ENCODE results near the gene BMPR1A. TPM values are rescaled to one million over a fixed set of nuclear protein-coding genes. Genes with fewer than 3 reads are reported as not detected.

BMPR1A gene
- total RNA-seq, 1 donor from 2014 or later: 20.8 TPM

- Mint-ChIP-seq H3K4me3 (ENCODE audit: unreplicated experiment) (no peak overlapping the region), H3K4me1 (ENCODE audit: unreplicated experiment) (peaks cover 3% of the 10 kb centered on the region), H3K27ac (ENCODE audit: unreplicated experiment) (no peak overlapping the region), H3K9me3 (ENCODE audit: unreplicated experiment) (no peaks in the 10 kb centered on the region), H3K27me3 (ENCODE audit: unreplicated experiment) (peaks cover 3% of the 10 kb centered on the region), H3K36me3 (ENCODE audit: low read depth, unreplicated experiment) (no peaks in the 10 kb centered on the region)
- TF ChIP-seq, protein P1, sequence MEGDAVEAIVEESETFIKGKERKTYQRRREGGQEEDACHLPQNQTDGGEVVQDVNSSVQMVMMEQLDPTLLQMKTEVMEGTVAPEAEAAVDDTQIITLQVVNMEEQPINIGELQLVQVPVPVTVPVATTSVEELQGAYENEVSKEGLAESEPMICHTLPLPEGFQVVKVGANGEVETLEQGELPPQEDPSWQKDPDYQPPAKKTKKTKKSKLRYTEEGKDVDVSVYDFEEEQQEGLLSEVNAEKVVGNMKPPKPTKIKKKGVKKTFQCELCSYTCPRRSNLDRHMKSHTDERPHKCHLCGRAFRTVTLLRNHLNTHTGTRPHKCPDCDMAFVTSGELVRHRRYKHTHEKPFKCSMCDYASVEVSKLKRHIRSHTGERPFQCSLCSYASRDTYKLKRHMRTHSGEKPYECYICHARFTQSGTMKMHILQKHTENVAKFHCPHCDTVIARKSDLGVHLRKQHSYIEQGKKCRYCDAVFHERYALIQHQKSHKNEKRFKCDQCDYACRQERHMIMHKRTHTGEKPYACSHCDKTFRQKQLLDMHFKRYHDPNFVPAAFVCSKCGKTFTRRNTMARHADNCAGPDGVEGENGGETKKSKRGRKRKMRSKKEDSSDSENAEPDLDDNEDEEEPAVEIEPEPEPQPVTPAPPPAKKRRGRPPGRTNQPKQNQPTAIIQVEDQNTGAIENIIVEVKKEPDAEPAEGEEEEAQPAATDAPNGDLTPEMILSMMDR (IDR thresholded peaks at IDR 0.05; ENCODE audit: unreplicated experiment): no peak
- no peak for DNase-seq (ENCODE audit: low spot score)
Observed at GRCh38 chr10:86836044-86836443, 79.6 kb downstream of the BMPR1A start.

- no peaks in the 10 kb centered on the region for H3K9me3 Mint-ChIP-seq (ENCODE audit: unreplicated experiment)
- H3K4me1 Mint-ChIP-seq (ENCODE audit: unreplicated experiment): peaks cover 9% of the 10 kb centered on the region
- no peak overlapping the region for H3K27ac Mint-ChIP-seq (ENCODE audit: unreplicated experiment)
- no peak overlapping the region for H3K4me3 Mint-ChIP-seq (ENCODE audit: unreplicated experiment)
- TF ChIP-seq, protein P1 (IDR thresholded peaks at IDR 0.05; ENCODE audit: unreplicated experiment): no peak
- H3K36me3 Mint-ChIP-seq (ENCODE audit: low read depth, unreplicated experiment): no peaks in the 10 kb centered on the region
- H3K27me3 Mint-ChIP-seq (ENCODE audit: unreplicated experiment): peaks cover 3% of the 10 kb centered on the region
- DNase-seq (ENCODE audit: low spot score): no peak
Observed at GRCh38 chr10:86837663-86838062, 81.2 kb downstream of the BMPR1A start.

DNA sequence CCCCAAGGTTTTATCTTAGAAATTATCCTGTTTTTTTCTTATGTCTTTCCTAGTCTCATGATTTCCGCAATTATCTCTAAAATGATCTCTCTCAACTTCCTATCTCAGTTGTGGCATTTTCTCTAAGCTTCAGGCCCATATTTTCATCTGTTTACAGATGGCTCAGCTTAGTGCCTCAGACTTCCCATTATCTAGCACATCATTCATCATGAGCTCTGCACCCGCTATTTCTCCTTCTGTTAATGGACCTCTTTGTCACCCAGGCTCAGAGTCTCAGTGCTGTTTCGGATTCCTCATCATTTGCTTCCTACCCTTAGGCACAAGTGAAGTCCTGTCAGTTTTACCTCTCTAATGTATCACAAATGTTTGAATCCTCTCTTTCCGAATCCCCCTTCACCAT lies 84.1 kb downstream of the BMPR1A start:
- no peak for DNase-seq (ENCODE audit: low spot score)
- no peaks in the 10 kb centered on the region for H3K36me3 Mint-ChIP-seq (ENCODE audit: low read depth, unreplicated experiment)
- no peaks in the 10 kb centered on the region for H3K9me3 Mint-ChIP-seq (ENCODE audit: unreplicated experiment)
- TF ChIP-seq, protein P1 (IDR thresholded peaks at IDR 0.05; ENCODE audit: unreplicated experiment): no peak
- no peak overlapping the region for H3K27ac Mint-ChIP-seq (ENCODE audit: unreplicated experiment)
- H3K4me1 Mint-ChIP-seq (ENCODE audit: unreplicated experiment): peaks cover 9% of the 10 kb centered on the region
- peaks cover 1% of the 10 kb centered on the region for H3K27me3 Mint-ChIP-seq (ENCODE audit: unreplicated experiment)
- no peak overlapping the region for H3K4me3 Mint-ChIP-seq (ENCODE audit: unreplicated experiment)

DNA sequence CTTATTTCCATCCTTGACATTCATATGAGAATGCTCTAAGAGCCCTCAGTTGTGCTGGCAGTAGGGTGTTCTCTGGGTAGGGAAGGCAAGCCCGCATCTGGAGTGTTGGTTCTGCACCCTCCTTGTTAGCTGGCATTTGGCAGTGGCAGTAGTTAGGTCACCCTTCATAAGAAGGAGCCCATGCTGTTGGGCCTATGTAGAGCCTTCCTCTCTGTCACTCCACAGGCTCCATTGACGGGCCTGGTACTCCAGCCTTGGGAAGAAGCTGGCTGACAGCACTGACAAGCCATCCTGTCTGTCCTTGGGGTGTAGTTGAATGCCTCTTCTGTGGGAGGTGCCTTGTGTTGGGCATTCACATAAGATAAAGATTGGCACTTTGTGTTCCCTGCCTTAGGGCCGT lies 89.7 kb downstream of the BMPR1A start:
- no peaks in the 10 kb centered on the region for H3K36me3 Mint-ChIP-seq (ENCODE audit: low read depth, unreplicated experiment)
- no peak overlapping the region for H3K27ac Mint-ChIP-seq (ENCODE audit: unreplicated experiment)
- no peak overlapping the region for H3K4me3 Mint-ChIP-seq (ENCODE audit: unreplicated experiment)
- TF ChIP-seq, protein P1 (IDR thresholded peaks at IDR 0.05; ENCODE audit: unreplicated experiment): no peak
- H3K27me3 Mint-ChIP-seq (ENCODE audit: unreplicated experiment): peaks cover 2% of the 10 kb centered on the region
- DNase-seq (ENCODE audit: low spot score): no peak
- peaks cover 6% of the 10 kb centered on the region for H3K4me1 Mint-ChIP-seq (ENCODE audit: unreplicated experiment)
- H3K9me3 Mint-ChIP-seq (ENCODE audit: unreplicated experiment): no peaks in the 10 kb centered on the region

DNA sequence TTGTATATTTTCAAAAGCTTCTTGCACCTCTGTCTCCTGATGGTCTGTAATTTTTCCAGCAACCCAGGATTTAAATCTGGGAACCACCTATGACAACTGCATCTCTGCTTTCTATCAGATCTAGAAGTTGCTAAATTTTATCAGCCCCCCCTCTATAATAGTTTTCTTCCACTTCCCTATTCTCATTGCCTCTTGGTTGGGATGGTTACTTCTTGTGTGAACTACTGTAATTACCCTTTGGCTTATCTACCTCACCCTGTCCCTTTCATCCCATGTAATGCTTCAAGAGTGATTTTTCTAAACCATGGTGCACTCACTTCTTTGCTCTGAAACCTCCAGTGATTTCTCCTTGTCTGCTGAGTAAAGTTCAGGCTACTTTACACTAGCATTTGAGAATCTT lies 92.3 kb downstream of the BMPR1A start:
- no peak for DNase-seq (ENCODE audit: low spot score)
- H3K27me3 Mint-ChIP-seq (ENCODE audit: unreplicated experiment): peaks cover 2% of the 10 kb centered on the region
- H3K27ac Mint-ChIP-seq (ENCODE audit: unreplicated experiment): no peak overlapping the region
- no peaks in the 10 kb centered on the region for H3K9me3 Mint-ChIP-seq (ENCODE audit: unreplicated experiment)
- TF ChIP-seq, protein P1 (IDR thresholded peaks at IDR 0.05; ENCODE audit: unreplicated experiment): no peak
- no peak overlapping the region for H3K4me3 Mint-ChIP-seq (ENCODE audit: unreplicated experiment)
- H3K36me3 Mint-ChIP-seq (ENCODE audit: low read depth, unreplicated experiment): peaks cover 4% of the 10 kb centered on the region
- H3K4me1 Mint-ChIP-seq (ENCODE audit: unreplicated experiment): peaks cover 2% of the 10 kb centered on the region

Data from endothelial cell (in vitro differentiated cells).